ENCODE results near the gene PTK6. TPM values are rescaled to one million over a fixed set of nuclear protein-coding genes. Genes with fewer than 3 reads are reported as not detected.

The PTK6 gene
- total RNA-seq, 4 donors from 2014 or later, result 8.3 to 109 (median 84.5) TPM

DNA sequence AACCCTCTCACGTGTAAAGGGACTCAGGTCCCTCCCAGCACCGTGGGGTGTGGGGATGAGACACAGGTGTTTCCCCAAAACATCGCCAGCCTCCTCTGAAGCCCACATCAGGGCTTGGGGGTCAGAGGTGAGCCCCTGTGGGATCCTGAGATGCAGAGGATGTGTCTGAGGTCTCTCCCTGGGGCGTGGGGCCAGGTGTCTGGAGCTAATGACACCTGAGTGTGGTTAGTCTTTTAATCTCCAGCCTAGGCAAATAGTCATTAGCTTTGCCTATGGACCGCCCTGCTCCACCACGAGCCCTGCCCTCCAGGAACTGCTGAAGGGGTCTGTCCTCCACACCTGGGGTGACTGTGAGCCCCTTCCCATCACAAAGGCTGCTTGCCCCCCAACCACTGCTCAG is 8.6 kb upstream of the PTK6 start:
- Histone ChIP-seq H3K36me3 (no peaks in the 10 kb centered on the region), H3K27me3 (peaks cover 0 to 5% of the 10 kb centered on the region in 2 donors), H3K9me3 (no peaks in the 10 kb centered on the region), H3K4me1 (peaks cover 0 to 37% (median 11%) of the 10 kb centered on the region in 4 donors), H3K4me3 (no peak overlapping the region), H3K27ac (peak overlapping the region in 2 of 4 donors; percentile 25 to 57)
- TF ChIP-seq, protein P1, sequence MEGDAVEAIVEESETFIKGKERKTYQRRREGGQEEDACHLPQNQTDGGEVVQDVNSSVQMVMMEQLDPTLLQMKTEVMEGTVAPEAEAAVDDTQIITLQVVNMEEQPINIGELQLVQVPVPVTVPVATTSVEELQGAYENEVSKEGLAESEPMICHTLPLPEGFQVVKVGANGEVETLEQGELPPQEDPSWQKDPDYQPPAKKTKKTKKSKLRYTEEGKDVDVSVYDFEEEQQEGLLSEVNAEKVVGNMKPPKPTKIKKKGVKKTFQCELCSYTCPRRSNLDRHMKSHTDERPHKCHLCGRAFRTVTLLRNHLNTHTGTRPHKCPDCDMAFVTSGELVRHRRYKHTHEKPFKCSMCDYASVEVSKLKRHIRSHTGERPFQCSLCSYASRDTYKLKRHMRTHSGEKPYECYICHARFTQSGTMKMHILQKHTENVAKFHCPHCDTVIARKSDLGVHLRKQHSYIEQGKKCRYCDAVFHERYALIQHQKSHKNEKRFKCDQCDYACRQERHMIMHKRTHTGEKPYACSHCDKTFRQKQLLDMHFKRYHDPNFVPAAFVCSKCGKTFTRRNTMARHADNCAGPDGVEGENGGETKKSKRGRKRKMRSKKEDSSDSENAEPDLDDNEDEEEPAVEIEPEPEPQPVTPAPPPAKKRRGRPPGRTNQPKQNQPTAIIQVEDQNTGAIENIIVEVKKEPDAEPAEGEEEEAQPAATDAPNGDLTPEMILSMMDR (IDR thresholded peaks at IDR 0.05), result no peak
- TF ChIP-seq POLR2A (IDR thresholded peaks at IDR 0.05), result no peak
- DNase-seq, result peak in 1 of 3 donors; percentile 40

DNA sequence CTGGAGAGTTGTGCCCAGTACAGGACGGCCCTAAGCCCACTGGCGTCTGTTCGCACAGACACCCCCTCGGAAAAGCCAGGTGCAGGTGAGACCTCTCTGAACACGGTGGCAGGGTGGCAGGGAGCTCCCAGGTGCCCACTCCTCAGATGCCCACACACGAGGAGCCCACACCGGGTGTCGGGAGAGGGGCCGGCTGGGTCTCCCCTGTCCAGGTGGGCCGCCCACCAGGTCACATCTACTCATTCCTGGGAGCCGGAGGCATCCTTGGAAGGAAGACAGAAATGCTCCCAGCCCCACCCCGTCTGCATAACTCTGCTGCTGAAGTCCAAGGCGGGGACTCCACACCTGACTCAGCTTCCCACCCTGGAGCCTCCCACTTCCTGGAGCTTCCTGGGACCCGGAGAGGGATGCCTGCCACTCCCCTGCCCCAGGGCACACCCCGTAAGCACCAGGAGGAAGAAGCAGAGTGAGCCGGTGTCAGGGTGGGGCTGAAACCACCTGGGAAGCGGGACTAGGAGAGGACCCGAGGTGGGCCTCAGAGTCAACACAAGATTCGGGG is 7.9 kb upstream of the PTK6 start:
- Histone ChIP-seq H3K36me3 (no peaks in the 10 kb centered on the region), H3K4me3 (no peak overlapping the region), H3K4me1 (peaks cover 0 to 37% (median 11%) of the 10 kb centered on the region in 4 donors), H3K27ac (peak overlapping the region in 2 of 4 donors; percentile 46 to 57), H3K27me3 (peaks cover 0 to 5% of the 10 kb centered on the region in 2 donors), H3K9me3 (no peaks in the 10 kb centered on the region)
- peak in 2 of 3 donors; percentile 75 to 76 for DNase-seq
- TF ChIP-seq, protein P1 (IDR thresholded peaks at IDR 0.05), result no peak
- no peak for TF ChIP-seq POLR2A (IDR thresholded peaks at IDR 0.05)

DNA sequence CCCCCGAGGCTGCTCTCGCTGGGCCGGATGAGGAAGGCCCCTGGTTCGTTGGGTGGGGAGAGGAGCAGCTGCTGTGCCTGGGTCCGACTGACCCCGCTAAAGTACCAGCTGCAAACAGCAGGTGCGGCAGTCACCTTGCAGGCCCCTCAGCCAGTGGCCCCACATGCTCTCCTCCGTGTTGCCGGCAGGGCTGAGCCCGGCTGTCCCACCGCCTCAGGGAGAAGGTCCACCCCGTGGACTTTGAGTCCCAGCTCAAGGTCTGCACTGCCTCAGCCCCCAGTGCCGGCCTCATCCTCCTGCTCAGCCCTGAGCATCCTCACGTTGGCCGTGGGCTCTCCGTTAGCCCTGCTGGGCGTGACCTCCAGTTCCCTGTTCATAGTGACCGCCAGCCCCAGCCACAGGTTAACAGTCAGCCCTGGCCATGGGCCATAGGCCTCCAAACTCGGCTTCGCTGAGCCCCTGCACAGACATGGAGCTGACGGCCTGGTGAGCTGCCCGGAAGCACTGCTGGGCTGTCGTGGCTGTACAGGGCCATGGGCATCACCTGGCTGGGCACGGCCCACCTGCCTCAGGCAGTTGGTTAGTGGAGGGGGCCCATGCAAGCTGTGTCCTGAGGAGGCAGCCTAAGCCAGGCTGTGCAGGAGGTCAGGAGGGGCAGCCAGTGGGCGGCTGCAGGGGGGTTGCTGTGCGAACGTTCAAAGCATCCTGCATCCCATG is 7.2 kb upstream of the PTK6 start:
- H3K4me1 ChIP-seq, result peaks cover 0 to 37% (median 11%) of the 10 kb centered on the region in 4 donors
- peaks cover 0 to 5% of the 10 kb centered on the region in 2 donors for H3K27me3 ChIP-seq
- no peaks in the 10 kb centered on the region for H3K9me3 ChIP-seq
- no peak overlapping the region for H3K4me3 ChIP-seq
- H3K27ac ChIP-seq, result peak overlapping the region in 1 of 4 donors; percentile 46
- no peaks in the 10 kb centered on the region for H3K36me3 ChIP-seq
- TF ChIP-seq, protein P1 (IDR thresholded peaks at IDR 0.05), result no peak
- TF ChIP-seq POLR2A (IDR thresholded peaks at IDR 0.05), result no peak
- no peak for DNase-seq

DNA sequence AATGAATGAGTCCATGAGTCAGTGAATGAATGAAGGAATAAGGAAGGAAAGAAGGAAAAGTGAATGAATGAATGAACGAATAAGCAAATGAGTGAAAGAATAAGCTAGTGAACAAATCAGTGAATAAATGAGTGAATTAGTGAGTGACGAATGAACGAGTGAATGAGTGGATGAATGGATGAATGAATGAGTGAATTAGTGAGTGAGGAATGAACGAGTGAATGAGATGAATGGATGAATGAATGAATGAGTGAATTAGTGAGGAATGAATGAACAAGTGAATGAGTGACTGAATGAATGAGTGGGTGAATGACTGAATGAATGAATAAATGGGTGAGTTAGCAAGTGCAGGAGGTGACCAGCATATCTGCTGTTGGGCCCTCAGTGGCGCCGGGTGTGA is 6.6 kb upstream of the PTK6 start:
- no peak for DNase-seq
- Histone ChIP-seq H3K4me3 (no peak overlapping the region), H3K27ac (peak overlapping the region in 1 of 4 donors; percentile 75), H3K9me3 (no peaks in the 10 kb centered on the region), H3K4me1 (peaks cover 0 to 40% (median 12%) of the 10 kb centered on the region in 4 donors), H3K36me3 (no peaks in the 10 kb centered on the region), H3K27me3 (peaks cover 0 to 4% of the 10 kb centered on the region in 2 donors)
- no peak for TF ChIP-seq POLR2A (IDR thresholded peaks at IDR 0.05)
- TF ChIP-seq, protein P1 (IDR thresholded peaks at IDR 0.05), result no peak

DNA sequence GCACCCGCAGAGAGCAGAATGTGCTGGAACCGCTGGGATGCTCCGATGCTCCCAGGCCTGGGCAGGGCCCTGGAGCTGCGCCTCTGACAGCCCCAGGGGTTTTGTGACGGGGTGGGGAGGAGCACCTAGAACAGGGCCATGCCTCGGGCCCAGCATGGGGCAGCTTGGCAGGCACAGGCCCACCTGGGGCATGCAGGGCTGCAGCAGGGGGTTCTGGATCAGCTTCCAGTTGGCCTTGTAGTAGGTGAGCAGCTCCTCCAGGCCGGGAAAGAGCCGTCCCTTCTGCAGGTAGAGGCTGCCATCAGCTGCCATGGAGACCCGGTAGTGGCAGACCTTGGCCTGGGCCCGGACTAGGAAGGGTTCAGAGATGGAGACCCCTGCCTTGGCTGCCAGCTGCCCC is 6.0 kb upstream of the PTK6 start:
- peak overlapping the region in 1 of 4 donors; percentile 75 for H3K27ac ChIP-seq
- H3K9me3 ChIP-seq, result no peaks in the 10 kb centered on the region
- no peak overlapping the region for H3K4me3 ChIP-seq
- no peak for TF ChIP-seq POLR2A (IDR thresholded peaks at IDR 0.05)
- TF ChIP-seq, protein P1 (IDR thresholded peaks at IDR 0.05), result no peak
- no peaks in the 10 kb centered on the region for H3K36me3 ChIP-seq
- H3K27me3 ChIP-seq, result no peaks in the 10 kb centered on the region
- DNase-seq, result no peak
- peaks cover 2 to 40% (median 18%) of the 10 kb centered on the region in 4 donors for H3K4me1 ChIP-seq

Data from Peyer's patch (tissue), 4 donors.